Activated T-cell treated with anti-CD3 and anti-CD28 coated beads for 4 hours (primary cell): ENCODE data around the gene TSC22D4.
A peak's percentile ranks its signal among the peaks of the same experiment; 100 is the strongest.
"Not testable (repeated sequence)": the region's sequence is repeated elsewhere in the genome, so short reads cannot be mapped to it uniquely, and the experiment has no call there.

Experiments used
- DNase-seq: peaks from one replicate; pipeline ENCODE4 v3.0.0-alpha.2; 2020

The TSC22D4 gene

DNA sequence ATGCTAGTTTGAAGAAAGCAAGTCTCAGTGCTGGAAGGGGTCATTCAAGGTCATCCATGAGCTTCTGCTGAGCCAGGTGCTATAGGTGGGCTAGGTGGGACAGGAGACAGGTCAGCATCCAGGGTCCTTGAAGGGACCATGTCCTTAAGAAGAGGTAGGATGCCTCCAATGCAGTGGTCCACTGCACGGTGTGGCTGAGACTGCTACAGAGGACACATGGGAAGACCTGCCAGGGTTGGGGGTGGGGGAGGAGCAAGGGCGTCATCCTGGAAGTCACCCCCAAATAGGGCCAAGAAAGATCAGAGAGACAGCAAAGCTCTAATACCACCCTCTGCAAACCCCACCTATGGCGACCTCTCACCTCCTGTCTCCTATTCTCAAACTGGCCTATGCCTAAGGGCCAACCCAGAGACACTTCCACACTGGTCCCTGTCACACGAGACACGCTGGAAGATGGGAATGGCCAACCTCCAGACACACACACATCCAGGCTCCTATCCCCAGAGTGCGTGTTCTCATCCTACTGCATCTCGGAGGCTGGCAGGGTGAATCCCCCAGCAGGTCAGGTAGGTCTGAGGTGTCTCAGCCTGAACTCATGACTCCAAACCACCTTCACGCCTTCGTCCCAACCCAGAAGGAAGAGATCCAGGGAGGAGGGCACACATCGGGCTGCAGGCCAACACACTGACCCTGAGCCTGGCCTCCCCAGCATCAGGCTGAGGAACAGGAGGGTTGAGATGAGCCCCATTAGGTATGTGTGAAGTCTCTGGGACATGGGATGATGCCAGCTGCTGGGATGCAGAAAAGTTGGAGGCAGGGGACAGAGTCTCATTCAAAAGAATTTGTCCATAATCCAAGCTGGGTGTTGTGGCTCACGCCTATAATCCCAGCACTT lies 37.1 kb downstream of the TSC22D4 start:
- no peak for DNase-seq

- DNase-seq: not testable (repeated sequence)
These were observed 39.8 kb downstream of the TSC22D4 start for GRCh38 chr7:100439244-100439643.

DNA sequence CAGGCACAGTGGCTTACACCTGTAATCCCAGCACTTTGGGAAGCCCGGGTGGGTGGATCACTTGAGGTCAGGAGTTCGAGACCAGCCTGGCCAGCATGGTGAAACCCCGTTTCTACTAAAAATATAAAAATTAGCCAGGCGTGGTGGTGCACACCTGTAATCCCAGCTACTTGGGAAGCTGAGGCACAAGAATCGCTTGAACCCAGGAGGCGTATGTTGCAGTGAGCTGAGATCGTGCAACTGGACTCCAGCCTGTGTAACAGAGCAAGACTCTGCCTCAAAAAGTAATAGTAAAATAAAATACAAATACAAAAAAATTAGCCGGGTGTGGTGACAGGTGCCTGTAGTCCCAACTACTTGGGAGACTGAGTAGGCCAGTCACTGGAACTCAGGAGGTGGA lies 40.3 kb downstream of the TSC22D4 start:
- DNase-seq: not testable (repeated sequence)

DNA sequence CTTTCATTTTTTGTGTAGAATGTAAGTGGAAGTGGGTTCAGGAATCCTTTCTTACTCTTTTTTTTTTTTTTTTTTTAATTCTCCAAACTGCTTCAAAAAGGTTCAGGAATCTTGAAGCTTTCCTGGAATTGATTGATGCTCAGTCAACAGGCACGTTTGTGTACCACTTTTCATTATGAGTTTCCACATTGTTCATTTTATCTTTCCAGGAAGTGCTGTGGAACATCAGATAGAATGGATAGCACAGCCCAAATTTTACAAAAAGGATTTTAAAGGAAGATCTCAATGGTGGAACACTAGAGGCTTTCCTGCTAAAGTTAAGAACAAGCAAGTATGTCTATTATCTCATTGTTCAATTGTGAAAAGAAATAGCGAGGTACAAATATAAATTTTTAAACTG lies 40.8 kb downstream of the TSC22D4 start:
- no peak for DNase-seq

- no peak for DNase-seq
These were observed 41.6 kb downstream of the TSC22D4 start for GRCh38 chr7:100437150-100438100.

DNA sequence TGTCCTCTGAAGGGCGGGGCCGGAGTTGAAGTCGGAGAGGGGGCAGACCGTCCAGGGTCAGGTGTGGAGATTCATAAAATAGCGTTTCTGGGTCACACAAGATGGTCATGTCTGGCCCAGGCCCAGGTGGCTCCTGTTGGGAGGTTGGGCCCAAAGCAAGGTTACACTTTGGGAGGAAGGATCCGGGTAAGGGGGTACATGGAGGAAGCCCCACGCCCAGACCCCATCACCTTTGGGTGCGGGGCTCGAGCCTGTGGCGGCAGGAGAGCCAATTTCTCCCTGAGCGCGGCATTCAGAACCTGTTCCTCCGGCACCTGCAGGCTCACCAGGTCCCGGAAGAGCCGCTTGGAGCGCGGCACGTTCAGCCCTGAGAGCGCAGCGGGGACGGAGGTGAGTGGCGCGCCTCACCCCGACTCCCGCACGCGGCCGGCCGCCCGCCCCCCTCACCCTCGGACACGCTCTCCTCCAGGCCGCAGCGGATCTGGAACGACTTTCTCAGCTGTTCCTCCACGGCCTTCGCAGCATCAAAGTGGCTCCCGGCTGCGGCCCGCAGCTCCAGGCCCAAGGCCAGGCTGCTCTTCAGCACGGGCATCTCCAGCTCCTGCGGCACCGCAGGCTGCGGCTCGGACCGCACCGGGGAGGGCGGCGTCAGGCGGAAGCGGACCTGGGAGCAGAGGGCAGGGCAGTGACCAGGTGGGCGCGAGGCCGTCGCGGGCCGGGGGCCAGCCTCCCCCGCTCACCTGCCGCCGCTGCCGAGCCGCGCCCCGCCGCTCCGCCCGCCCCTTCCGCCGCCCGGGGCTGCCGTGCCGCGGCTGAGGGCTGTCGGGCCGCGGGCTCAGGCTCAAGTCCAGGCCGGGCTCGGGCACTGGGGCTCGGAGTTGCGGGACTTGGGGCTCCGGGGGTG lies 43.4 kb downstream of the TSC22D4 start:
- DNase-seq: no peak

- DNase-seq: no peak
These were observed 44.5 kb downstream of the TSC22D4 start for GRCh38 chr7:100434297-100435144.

DNA sequence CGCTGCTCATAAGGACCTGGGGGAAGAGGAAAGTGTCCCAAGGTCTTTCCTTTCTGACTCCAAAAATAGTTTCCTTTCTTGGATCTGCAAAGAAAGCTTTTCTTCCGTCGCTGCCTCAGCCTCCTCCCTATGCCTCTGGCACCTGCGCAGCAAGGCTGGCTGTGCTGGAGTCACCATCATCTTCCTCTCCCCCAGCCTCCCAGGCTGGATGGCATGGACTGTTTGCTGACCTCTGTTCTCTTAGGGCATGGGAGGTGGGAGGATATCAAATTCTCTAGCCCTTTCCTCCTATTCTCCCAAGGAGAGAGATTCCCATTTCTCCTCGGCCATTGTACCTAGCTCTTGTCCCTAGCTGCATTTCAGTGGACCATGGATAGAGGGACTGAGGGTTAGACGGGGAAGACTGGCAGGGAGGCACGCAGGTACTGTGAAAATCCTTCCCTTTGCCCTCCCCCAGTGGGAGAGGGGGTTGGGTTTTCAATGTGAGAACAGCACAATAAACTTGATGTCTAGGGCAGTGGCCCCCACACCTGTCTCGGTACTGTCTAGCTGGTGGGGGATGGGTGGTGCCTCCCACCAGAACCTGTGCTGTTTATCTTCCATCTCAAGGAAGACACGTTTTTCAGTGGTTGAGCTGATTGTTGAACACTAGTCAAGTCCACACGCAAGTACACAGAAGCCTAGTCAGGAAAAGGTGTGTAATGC lies 45.3 kb downstream of the TSC22D4 start:
- no peak for DNase-seq

- DNase-seq: no peak
These were observed 45.8 kb downstream of the TSC22D4 start for GRCh38 chr7:100433276-100433591.

- DNase-seq: no peak
These were observed 46.3 kb downstream of the TSC22D4 start for GRCh38 chr7:100432621-100433275.

DNA sequence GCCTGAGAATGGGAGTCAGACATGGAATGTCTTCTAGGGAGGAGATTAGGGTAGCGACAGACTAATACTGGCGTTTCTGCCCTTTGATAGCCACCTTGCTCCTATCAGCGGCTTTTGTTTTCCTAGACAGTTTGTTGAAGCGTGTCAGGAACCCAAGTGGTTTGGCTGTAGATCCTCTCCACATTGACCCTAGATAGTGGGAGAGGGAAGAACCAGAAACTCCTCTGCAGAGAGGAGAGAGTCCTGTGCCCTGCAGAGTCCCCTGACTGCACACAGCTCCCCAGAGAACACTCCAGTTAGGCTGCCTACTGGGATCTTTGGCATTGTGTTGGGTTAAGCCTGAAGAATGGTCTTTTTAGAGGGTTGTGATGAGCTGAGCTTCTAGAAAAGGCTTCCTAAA lies 47.0 kb downstream of the TSC22D4 start:
- no peak for DNase-seq

DNA sequence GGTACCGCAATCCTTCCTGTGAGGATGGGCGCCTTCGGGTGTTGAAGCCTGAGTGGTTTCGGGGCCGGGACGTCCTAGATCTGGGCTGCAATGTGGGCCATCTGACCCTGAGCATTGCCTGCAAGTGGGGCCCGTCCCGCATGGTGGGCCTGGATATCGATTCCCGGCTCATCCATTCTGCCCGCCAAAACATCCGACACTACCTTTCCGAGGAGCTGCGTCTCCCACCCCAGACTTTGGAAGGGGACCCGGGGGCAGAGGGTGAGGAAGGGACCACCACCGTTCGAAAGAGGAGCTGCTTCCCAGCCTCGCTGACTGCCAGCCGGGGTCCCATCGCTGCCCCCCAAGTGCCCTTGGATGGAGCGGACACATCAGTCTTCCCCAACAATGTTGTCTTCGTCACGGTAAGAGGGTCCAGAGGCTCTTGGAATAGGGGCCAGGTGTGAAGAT lies 47.7 kb downstream of the TSC22D4 start:
- DNase-seq: no peak

GRCh38 chr7:100430493-100431285 lies 48.3 kb downstream of the TSC22D4 start:
- peak; percentile 39 for DNase-seq

GRCh38 chr7:100429637-100430492 lies 49.1 kb downstream of the TSC22D4 start, which contains the start of gene MEPCE:
Gene MEPCE, plus strand, starts transcription at chr7:100429831. Its CDS starts 188 bp downstream, at chr7:100430019.
- DNase-seq: peak; percentile 97

DNA sequence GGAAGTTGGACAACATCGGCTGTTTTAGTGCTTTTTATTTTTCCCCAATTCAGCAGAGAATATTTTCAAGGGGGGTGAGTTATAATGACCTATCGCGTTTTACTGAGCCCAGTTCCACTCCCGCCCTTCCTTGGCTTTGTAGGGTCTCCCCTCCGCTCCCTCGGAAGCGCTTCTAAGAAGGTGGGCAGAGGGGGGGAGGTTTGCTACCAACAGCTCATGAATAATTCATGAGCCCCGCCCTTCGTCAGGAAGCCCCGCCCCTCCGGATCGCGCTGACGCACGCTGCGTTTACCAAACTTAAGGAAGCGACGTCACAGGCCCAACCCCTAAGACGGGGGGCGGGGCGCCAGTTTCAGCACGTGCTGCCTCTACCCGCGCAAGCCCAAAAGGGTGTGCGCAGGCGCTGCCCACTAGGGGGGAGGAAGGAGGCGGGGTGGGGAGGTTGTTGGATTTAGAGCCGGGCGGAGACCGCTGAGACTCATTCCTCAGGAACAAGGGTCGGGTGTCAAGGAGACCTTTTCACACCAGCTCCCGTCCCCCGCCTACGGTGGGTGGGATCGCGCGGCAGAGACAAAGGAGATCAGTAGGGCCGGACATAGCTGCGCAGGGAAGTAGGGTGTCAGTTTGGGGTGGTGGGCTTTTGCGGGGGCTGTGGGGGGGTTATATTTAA lies 49.9 kb downstream of the TSC22D4 start:
- peak; percentile 100 for DNase-seq

GRCh38 chr7:100428199-100428966 lies 50.6 kb downstream of the TSC22D4 start, which contains the start of gene ZCWPW1:
Gene ZCWPW1, minus strand, starts transcription at chr7:100428703. Its CDS starts 8,054 bp downstream, at chr7:100420649.
- DNase-seq: peak; percentile 97

GRCh38 chr7:100427762-100428198 lies 51.2 kb downstream of the TSC22D4 start:
- no peak for DNase-seq
